GM19438 (cell line): ENCODE results near the gene SMAD6.

ENCODE experiments used
- ATAC-seq: cut with Tn5 transposase; IDR thresholded peaks from one replicate; pipeline ENCODE4 v1.9.1; 2021; ENCODE audit warnings: low read depth; ENCODE audit not compliant: unreplicated experiment

The SMAD6 gene

DNA sequence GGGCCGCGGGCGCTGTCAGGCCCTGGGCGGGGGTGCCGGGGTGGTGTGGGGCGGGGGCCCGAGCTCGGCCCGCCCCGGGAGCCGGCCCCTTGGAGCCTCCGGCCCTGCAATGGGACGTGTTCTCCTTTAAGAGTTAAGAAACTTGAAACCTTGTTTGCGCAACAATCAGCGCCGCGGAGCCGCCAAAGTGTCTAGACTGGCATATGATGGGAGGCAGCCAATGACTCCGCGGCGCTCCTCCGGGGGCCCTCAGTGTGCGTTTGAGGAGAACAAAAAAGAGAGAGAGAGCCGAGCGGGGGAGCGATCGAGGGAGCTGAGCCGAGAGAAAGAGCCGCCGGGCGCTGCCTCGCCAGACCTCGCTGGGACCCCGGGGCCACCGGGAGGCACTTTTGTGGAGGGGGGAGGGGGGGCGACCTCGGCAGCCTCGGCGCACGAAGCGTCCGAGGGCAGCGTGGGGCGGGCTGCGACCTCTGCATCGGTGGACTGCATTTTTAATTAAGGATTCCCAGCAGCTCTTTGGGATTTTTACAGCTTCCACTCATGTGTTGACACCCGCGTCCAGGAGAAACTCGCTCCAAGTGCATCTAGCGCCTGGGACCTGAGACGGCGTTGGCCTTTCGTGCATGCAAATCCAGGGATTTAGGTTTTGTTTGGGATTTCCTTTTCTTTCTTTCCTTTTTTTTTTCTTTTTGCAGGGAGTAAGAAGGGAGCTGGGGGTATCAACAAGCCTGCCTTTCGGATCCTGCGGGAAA is at the start of gene SMAD6:
SMAD6 (plus strand) TSS at position 202 of the 752 bp plus-strand sequence. CDS start 1,023 bp downstream, outside the sequence.
- no peak for ATAC-seq

DNA sequence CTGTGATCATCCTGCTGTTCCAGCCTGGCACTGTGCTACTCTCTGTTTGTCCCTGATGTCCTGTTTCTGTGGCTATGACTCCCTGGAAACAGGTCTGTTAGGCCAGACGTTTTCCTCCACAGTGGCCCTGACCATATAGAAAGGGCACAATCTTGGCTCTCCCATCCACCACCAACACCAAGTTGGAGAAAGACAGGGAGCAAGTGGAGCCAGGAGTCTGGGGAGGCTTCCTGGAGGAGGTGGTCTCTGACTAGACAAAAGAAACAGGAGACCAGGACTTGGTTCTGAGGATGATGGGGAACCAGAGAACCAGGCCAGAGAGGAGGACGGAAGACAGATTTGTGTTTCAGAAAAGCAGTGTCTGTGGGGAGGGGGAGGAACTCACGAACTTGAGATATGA is 49.2 kb upstream of the SMAD6 start:
- ATAC-seq: no peak

DNA sequence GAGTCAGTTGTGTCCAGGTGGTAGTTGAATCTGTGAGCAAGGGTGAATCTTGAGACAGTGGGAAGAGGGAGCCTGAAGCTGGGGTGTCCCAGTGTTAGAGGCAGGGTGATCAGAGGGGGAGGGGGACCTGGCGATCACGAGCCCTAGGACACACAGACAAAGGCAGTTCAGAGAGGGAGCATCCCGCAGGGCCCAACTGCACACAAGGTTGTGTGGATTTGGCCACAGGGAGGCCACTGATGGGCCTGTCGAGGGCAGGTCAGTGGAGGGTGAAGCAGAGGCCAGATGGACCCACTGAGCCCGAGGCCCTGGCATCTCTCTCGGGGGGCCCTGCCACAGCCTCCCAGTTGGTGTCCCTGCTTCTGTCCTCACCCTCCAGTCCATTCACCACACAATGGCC is 48.6 kb upstream of the SMAD6 start:
- ATAC-seq: no peak

DNA sequence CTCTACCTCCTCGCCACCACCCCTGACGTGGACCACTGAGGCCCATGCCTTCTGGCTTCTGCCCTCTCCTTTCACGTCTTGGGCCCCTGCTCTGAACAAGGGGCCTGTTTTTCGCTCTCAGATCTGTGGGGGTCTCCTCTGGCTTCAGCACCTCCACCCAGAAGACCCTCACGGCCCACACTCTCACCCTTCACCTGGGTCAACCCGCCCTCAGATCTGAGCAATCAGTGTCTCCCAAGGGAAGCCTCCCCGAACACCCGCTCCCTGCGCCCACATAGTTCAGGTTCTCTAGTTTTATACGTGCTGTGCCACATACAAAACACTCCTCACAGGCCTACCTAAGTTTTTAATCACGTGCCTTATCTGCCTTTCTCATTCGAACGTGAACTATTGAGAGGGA is 48.2 kb upstream of the SMAD6 start:
- ATAC-seq: no peak

DNA sequence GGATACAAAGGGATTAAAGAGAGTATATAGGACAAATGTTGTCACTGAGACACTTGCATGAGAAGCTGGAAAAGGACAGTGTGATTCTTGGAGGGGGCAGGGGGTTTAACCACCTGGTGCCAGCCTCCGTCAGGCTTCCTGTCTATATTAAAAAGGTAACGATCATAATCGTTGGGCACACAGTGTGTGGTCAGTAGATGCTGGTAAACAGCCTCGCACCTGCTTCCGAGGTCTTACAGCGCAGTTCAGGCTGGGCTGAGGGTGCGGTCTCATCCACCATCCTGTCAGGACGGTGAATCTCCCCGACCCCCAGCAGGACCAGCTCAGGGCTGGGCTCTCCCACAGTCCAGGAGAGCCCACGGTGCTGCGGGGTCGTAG is 47.7 kb upstream of the SMAD6 start:
- ATAC-seq: no peak

DNA sequence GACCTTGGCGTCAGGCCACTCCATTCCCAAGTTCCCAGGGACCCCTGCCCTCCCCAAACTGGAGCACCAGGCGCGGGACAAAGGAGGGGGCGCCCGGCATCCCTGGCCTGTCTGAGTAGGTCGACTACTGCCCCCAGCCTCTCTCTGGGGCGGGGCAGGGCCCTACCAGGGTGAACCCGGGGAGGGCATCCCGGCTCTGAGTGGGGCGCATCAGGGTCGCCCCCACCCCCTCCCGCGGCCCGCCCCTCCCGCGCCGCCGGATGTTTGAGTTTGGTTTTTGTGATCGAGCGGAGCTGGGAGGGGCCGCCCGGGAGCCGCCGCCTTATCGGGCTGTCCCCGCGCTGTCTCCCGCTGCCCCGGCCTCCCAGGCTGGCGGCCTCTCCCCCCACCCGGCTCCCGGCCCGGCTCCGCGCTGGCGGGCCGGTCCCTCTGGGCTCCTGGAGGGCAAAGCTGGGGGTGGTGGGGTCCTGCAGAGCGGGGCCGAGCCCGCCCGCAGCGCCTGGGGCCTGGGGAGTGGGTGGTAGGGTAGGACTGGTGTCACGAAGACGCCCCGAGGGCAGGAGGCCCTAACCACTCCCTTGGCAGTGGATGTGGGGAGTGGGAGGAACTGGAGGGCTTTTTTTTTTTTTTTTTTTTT is 47.2 kb upstream of the SMAD6 start:
- no peak for ATAC-seq

DNA sequence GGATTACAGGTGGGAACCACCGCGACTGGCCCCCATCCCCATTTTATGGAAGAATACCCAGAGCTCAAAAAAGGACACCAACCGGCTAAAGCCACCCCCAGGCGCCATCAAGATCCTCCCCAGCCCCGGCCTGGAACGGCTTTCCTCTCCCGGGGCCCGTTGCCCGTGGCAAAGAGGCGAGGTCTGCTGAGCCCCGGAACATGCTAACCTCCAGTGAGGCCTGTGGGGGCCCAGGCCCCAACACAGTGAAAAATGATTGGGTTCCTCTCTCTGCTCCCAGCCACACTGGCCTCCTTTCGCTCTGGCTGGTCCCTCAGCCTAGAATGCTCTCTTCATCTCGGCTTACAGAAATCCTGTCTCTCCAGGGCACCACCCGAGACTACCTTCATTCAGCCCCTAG is 46.5 kb upstream of the SMAD6 start:
- ATAC-seq: no peak

DNA sequence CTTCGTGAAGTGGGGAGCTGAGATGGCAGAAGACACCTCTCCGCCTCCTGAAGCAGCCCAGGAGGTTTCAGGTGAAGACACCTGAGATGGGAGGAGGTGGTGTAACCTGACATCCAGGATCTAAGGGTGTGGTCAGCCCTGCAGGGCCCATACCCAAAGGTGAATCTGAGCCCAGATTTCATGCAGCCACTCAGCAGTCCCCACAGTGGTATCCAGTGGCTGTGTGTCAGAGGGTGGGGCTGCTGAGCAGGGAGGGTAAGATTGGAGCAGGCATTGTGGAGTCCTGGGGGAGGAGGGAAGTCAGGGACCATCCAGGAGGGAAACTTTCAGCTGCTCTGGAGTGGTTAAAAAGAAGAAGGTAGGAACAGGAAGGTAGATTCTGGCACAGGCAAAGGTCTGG is 46.0 kb upstream of the SMAD6 start:
- no peak for ATAC-seq

DNA sequence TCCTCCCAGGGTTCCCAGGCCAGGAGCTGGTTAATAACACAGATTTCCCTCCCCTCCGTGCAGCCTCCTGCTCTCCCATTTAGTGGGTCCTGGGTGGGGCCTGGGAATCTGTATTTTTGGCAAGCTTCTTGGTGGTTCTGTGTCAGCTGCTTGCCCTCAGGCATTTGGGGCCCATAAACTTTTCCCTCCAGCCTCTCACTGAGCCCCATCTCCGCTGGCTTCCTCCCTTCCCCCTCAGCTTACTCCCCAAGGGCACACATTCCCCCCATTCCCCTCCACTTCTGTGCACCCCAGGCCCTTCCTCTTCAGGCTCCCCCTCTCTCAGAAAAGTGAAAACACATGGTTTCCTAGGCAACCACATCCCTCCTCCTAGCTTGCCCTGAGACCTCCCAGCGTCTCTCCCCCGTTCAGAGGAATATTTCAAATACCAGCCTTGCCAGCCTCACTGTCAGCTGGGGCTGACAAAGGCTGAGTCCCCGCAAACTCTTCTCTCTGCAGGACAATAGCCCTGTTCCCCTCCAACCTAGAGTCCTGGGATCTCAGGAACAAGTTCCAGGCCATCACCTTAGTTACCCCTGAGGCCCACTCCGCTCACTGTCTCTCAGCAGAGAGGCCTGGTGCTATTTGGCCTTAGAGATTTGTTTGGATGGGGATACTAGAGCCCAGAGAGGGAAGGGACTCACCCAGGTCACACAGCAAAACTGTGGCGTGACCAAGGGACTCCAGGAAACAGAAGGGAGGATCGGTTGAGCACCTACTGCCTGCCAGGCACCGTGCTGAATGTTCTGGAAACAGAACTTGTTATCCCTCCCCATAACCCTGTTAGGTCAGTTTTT is 44.6 kb upstream of the SMAD6 start:
- ATAC-seq: no peak

DNA sequence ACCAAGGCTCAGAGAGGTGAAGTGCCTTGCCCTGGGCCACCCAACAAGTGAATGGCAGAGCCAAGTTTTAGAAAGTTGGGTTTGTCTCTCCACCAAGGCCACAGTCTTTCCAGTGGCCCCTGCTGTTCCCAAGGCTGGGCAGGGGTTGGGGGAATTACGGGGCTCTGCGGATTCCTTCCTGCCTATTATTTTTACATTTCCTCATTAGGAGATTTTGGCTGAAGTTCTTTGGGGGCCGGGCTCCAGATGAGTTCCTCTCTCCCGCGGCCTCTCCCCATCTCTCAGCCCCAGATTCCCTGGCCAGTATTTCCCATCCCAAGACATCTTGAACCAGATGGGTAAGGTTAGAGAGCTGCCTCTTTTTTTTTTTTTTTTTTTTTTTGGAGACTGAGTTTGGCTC is 44.0 kb upstream of the SMAD6 start:
- no peak for ATAC-seq

DNA sequence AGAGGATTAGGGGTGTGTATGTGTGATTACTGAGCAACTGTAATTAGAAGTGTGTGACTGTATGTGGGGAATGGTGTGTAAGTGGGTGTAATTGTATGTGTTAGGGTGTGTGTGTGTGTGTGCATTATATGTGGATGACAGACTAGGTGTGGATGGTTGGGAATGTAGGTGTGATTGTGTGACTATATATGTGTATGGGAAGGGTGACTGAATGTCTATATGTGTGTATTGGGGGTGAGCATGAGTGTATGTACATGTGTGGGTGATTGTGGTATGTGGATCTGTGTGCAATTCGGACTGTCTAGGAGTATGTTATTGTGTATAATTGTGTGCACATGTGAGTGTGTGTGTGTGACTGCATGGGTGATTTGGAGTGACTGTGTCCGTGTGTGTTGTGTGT is 43.2 kb upstream of the SMAD6 start:
- ATAC-seq: no peak

DNA sequence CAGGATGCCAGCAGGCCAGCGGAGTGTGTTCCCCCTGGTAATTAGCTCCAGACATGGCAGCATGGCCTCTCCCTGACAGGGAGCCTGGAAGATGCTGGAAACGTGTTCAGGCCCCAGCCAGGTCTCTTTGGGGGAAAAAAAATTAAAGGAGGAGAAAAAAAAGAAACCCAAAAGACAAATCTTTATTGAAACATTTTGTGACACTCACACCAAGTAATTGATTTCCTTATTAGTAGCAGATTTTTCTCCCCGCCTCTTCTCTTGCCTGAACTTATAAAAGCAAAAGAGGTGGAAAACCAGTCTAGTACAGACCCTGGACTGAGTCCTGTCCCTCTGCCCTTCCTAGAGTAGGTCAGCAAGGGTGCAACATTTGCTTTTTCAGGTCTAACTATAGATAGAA is 42.7 kb upstream of the SMAD6 start:
- ATAC-seq: no peak

DNA sequence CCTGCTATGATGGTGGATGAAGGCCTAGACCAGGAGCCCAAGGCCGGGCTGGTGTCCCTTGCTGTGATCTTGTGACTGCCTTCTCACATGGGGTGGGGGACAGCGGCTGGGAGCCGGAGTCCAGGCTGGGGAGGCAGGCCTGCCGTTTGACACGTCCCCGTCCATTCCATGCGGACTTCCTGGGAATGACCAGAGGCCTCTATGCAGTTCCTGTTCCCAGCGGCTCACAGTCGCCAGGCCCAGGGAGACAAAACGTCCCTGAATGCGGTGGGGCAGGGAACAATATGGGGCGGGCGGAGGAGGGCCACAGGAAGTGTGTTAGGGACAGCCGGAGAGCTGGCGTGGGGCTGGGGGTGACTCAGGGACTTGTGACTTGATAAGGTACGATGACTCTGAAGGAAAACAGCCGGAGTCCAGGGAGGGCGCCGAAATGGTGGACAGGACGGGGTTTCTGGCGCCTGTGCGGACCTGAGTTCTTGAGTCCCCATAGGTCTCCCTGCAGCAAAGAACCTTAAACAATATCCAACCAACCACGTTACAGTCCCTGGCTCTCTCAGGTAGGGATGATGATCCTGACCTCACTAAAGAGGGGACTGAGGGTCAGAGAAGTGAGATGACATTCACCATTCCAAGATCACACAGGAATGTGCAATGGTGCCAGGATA is 40.5 kb upstream of the SMAD6 start:
- no peak for ATAC-seq

DNA sequence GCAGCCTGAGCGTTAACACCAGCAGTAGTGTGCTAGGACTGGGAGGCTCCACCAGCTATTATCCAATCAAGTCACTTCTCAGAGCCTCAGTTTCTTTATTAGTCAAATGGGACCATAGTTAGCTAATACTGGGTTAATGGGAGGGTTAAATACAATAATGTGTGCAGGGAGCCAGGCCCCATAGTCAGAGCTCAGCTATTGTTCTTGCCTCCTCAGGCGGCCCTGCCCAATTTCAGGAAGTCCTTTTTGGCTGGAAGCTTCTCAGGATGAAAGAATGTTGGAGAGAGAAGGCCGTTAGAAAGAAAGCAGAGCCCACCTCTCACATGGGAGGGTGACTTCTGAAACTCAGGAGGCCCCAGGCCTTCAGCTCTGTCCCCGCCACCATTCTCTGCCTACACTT is 39.5 kb upstream of the SMAD6 start:
- no peak for ATAC-seq

DNA sequence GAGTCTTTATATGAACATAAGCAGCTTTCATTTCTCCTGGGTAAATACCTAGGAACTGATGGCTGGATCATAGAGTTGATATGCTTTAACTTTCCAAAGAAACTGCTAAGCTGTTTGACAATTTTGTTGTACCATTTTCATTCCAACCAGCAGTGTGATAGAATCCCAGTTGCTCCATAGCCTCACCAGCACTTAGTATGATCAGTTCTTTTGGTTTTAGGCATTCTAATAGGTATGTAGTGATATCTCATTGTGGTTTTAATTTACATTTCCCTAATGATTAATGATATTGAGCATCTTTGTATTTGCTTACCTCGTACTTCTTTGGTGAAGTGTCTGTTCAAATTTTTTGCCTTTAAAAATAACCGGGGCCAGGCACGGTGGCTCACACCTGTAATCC is 38.4 kb upstream of the SMAD6 start:
- no peak for ATAC-seq

DNA sequence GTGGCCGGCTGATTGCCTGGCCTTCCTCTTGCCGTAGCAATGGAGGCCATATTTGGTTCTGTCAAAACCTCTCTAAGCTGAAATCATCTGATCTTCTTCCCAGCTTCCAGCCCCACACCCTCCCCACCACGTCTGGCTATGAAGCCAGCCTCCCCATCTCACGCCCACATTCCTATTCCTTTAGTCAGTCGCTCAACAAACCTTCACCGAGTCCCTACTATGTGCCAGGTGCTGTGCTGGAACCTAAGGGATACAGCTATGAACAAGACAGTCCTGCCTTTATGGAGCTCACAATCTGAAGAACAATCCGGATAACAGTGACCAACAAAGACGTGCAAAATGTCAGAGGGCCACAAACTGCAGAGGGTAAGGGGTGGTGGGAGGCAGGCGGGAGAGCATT is 31.9 kb upstream of the SMAD6 start:
- ATAC-seq: no peak

DNA sequence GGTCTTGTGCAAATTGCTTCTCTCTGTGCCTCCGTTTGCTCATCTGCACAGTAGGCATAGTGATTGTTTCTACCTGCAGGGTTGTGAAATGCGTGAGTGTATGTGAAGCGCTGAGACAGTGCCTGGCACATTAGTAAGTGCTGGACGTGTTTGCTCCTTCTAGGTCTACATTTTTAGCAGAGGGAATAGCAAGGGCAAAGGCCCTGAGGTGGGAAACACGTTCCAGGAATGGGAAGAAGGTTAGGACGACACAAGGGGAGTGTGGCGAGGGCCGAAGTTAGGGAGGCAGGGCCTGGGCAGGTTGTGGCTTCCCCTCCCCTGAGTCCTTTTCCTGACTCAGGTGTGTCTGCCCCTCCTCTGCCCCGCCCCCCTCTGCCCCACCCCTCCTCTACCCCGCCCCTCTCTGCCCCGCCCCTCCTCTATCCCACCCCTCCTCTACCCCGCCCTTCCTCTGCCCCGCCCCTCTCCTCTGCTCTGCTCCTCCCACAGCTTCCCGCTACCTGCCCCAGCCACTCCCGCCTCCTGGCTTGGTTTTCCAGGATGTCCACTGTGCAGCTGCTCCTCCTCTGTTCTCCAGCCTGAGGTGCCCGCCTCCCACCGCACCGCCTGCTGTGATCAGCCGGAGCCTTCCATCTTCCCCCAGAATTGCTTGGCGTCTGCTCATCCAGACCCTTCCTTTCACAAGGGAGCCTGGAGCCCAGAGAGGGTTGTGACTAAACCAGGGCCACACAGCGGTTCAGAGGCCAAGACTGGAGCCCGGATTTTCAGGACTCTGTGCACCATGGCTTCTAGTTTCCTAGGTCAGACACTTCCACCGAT is 31.1 kb upstream of the SMAD6 start:
- no peak for ATAC-seq

DNA sequence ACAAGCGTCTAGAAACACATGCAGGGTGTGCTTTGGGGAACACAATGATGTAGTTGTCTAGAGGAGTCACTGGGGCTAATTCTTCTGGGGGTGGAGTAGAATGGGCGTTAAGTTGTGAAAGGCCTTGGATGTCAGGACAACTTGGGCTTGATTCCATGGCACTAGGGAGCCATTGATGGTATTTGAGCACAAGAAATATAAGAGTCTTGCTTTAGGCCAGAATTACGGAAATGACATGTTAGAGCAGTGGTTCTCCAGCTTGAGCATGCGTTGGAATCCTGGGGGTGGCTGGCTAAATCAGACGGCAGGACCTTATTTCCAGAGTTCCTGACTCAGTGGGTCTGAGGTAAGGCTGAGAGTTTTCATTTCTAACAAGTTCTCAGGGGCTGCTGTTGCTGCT is 29.2 kb upstream of the SMAD6 start:
- ATAC-seq: no peak

DNA sequence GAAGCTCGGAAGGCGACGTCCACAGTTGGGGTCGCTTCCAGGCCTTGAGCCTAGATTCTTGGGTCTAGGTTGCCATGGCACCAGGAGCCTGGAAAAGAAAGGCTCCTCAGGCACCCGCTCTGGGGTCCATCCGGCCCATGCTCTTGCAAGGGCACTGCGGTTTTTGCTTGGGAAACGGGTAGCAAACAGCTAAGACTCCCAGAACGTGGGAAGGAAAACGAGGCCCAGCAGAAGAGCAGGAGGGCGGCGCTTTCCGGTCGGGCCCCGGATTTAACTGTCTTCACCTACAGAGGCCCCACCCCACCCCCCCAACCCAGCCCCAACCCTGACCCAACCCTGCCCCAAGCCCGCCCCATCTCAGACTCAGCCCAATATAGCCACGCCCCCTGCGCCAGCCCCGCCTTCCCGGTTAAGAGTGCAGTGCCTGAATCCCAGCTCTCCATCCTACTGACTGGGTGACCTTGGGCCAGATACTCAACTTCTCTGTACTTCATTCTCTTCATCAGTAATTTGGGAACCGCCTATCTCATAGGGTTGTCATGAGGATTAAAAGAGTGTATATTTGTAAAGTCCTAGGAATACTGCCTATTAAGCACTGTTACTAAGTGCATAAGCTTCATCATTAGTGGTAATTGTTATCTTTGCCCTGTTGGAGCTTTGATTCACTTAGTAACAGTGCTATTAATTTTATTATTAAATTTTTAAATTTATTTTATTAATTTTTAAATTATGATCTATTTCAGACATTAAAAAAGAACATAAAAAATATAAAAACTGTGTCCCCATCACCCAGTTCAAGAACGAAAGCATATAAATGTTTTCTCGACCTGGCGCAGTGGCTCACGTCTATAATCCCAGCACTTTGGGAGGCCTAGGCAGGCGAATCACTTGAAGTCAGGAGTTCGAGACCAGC is 28.4 kb upstream of the SMAD6 start:
- ATAC-seq: no peak
